Measurements from ENCODE around the gene RABGAP1L. TPM values are rescaled to one million over a fixed set of nuclear protein-coding genes. Genes with fewer than 3 reads are reported as not detected.

RABGAP1L gene
- total and polyA plus RNA-seq, 2 of the 4 experiments (the other 2 are of a cell fraction): 7.9 to 26.7 TPM

GRCh38 chr1:174997041-174997440 is 837.7 kb downstream of the RABGAP1L start:
- Histone ChIP-seq H3K27me3 (ENCODE audit: control insufficient read depth, insufficient read depth, low read length) (no peaks in the 10 kb centered on the region), H2BK5ac (ENCODE audit: low read depth, low read length, poor library complexity, severe bottlenecking) (no peak overlapping the region), H4K8ac (ENCODE audit: low read depth in 2 of 2, low read length in 2 of 2) (no peak overlapping the region), H3K14ac (replicated peaks; ENCODE audit: low read depth, low read length) (no peak overlapping the region), H4K20me1 (ENCODE audit: insufficient read depth, low read length) (no peaks in the 10 kb centered on the region), H3K4ac (ENCODE audit: low read depth, low read length) (no peak overlapping the region), H3K27ac (ENCODE audit: insufficient read depth, low read length) (no peak overlapping the region), H3K23ac (ENCODE audit: low read depth, low read length) (no peak overlapping the region), H3K36me3 (ENCODE audit: control insufficient read depth, insufficient read depth, low read length) (no peaks in the 10 kb centered on the region), H3K4me3 (ENCODE audit: insufficient read depth, low read depth, low read length) (no peak overlapping the region), H3K4me2 (ENCODE audit: low read depth, low read length) (no peak overlapping the region), H4K91ac (ENCODE audit: insufficient read depth, low read depth, low read length) (no peak overlapping the region), H4K5ac (ENCODE audit: low read depth, low read length) (no peak overlapping the region), H2BK120ac (ENCODE audit: low read depth, low read length) (no peak overlapping the region), H2BK15ac (ENCODE audit: low read depth, low read length) (no peak overlapping the region), H2AK5ac (ENCODE audit: low read depth, low read length) (no peak overlapping the region), H3K18ac (ENCODE audit: low read depth, low read length) (no peak overlapping the region), H2AK9ac (replicated peaks; ENCODE audit: low read depth, low read length, poor library complexity) (no peak overlapping the region), H3K9ac (ENCODE audit: low read depth, low read length) (no peak overlapping the region), H3K79me1 (ENCODE audit: low read depth in 1 of 2, low read length in 2 of 2) (peaks cover 8 to 20% of the 10 kb centered on the region in 2 experiments; a peak in 3 of 4 replicates), H3K56ac (ENCODE audit: extremely low read depth, insufficient read depth, low read length) (no peak overlapping the region), H3K9me1 (ENCODE audit: insufficient read depth, low read length) (no peaks in the 10 kb centered on the region), H2BK20ac (ENCODE audit: low read depth, low read length) (no peak overlapping the region), H2AFZ (replicated peaks; ENCODE audit: low read length, poor library complexity) (no peak overlapping the region), H3K4me1 (ENCODE audit: control insufficient read depth, insufficient read depth, low read length) (peaks cover 2% of the 10 kb centered on the region; the same call in 1 of the 2 replicates), H3K9me3 (ENCODE audit: control insufficient read depth, insufficient read depth, low read length) (no peaks in the 10 kb centered on the region)
- in situ Hi-C loops (cut with MboI; ENCODE audit: low sequenced_read_pairs) (loop anchor here (25.0 kb wide), 1 partner anchor 735 kb away; no protein-coding TSS in a partner anchor), intact Hi-C loops (cut with micrococcal nuclease) (loop anchor here (5.0 kb wide), 1 partner anchor 200 kb away; no protein-coding TSS in a partner anchor), dilution Hi-C loops (cut with HindIII; ENCODE audit: low sequenced_read_pairs, unreplicated experiment) (no loop called here)
- DNase-seq (no peak), ATAC-seq (ENCODE audit: low read depth) (no peak)
- BruUV-seq (replicated peaks): no TSS peak
- ChIA-PET CTCF (no interaction called here), POLR2A (ENCODE audit: unreplicated experiment) (no interaction called here)
- no peak for TF ChIP-seq BHLHE40 (IDR thresholded peaks at IDR 0.05; ENCODE audit: low read depth, low read length)
- TF ChIP-seq FOS (IDR thresholded peaks at IDR 0.05; ENCODE audit: low read depth, low read length): no peak
- 83% methylated on average over 1 of the region's 3 CpGs; no CpG with 5 or more reads in 1 of the 2 experiments for WGBS, 2 experiments (ENCODE audit: extremely low coverage in 2 of 2, insufficient read length in 1 of 2)
